AG04450 (cell line): ENCODE data around the gene TSPOAP1. TPM values are rescaled to one million over a fixed set of nuclear protein-coding genes. Genes with fewer than 3 reads are reported as not detected.

Source experiments
- CTCF ChIA-PET: fragments of 300-600, 350-600 bp; formaldehyde crosslinking; extraction: SDS; loops from one replicate; lab custom pipeline; 2022; ENCODE audit warnings: antibody characterized with exemption, inconsistent platforms; lab: Charles Lee
- POLR2A ChIA-PET: fragments of 350-600 bp; formaldehyde crosslinking; extraction: SDS; loops from one replicate; lab custom pipeline; 2021; ENCODE audit warnings: antibody characterized with exemption, inconsistent platforms; lab: Yijun Ruan, JAX
- DNase-seq: peaks from one replicate; pipeline ENCODE4 v3.0.0-alpha.2; 2011; ENCODE audit warnings: low read depth, low spot score
- H3K27ac ChIP-seq: one replicate; pipeline ENCODE4 v1.5.1; 2012; ENCODE audit warnings: low read depth, low read length, control low read depth
- H3K27me3 ChIP-seq: one replicate; pipeline ENCODE4 v1.6.0; 2012; ENCODE audit warnings: low read length; ENCODE audit not compliant: control insufficient read depth, insufficient read depth
- H3K4me3 ChIP-seq: 2 replicates; pipeline ENCODE4 v1.5.1; 2011; ENCODE audit warnings: mild to moderate bottlenecking, low read depth, low read length, control low read depth
- H3K9me3 ChIP-seq: 2 replicates; pipeline ENCODE4 v1.5.1; 2012; ENCODE audit warnings: low read length; ENCODE audit not compliant: control insufficient read depth, insufficient read depth
- CTCF ChIP-seq: IDR thresholded peaks from 2 replicates; pipeline ENCODE4 v1.5.1; 2011; ENCODE audit warnings: low read depth, low read length, control low read depth, inconsistent platforms
- polyA plus RNA-seq: library from polyadenylated mRNA; depleted of rRNA; stranded (reverse); fragments of >200 nt; gene quantifications from 2 replicates; pipeline ENCODE4 v1.2.3, GENCODE V29; 2011

The TSPOAP1 gene
- polyA plus RNA-seq, 1 experiment = 1.7 TPM

GRCh38 chr17:58324409-58325288 lies 3.9 kb downstream of the TSPOAP1 start:
- peaks cover 2% of the 10 kb centered on the region for H3K27me3 ChIP-seq
- peak overlapping the region; percentile 11 for H3K27ac ChIP-seq
- H3K4me3 ChIP-seq = peak overlapping the region; percentile 67
- CTCF ChIA-PET = interaction anchor here (1.0 kb wide), 1 partner anchor 12 kb away, joined by 3 read pairs; no protein-coding TSS in a partner anchor
- no peaks in the 10 kb centered on the region; the same call in 1 of the 2 replicates for H3K9me3 ChIP-seq
- no peak for DNase-seq
- POLR2A ChIA-PET = interaction anchor here (0.9 to 1.4 kb wide), 3 partner anchors 20 to 27 kb away, joined by 3 read pairs; partner anchors contain the start of gene SUPT4H1
- no peak for TF ChIP-seq CTCF

- ChIA-PET POLR2A (interaction anchor here (0.9 kb wide), 2 partner anchors 20 to 28 kb away, joined by 3 read pairs; partner anchors contain the start of gene SUPT4H1), CTCF (interaction anchor here (1.5 kb wide), 1 partner anchor 74 kb away, joined by 3 read pairs; no protein-coding TSS in a partner anchor)
- Histone ChIP-seq H3K9me3 (no peaks in the 10 kb centered on the region; the same call in 1 of the 2 replicates), H3K27ac (no peak overlapping the region), H3K27me3 (peaks cover 2% of the 10 kb centered on the region), H3K4me3 (peak overlapping the region; percentile 52)
- no peak for DNase-seq
- no peak for TF ChIP-seq CTCF
Observed at GRCh38 chr17:58324056-58324408, 4.6 kb downstream of the TSPOAP1 start.

GRCh38 chr17:58323366-58324055 lies 5.1 kb downstream of the TSPOAP1 start:
- DNase-seq = no peak
- Histone ChIP-seq H3K27ac (no peak overlapping the region), H3K9me3 (no peaks in the 10 kb centered on the region; the same call in 1 of the 2 replicates), H3K27me3 (peaks cover 2% of the 10 kb centered on the region), H3K4me3 (peak overlapping the region; percentile 52; the same call in 1 of the 2 replicates)
- CTCF ChIA-PET = interaction anchor here (1.5 kb wide), 1 partner anchor 74 kb away, joined by 3 read pairs; no protein-coding TSS in a partner anchor
- no peak for TF ChIP-seq CTCF
- POLR2A ChIA-PET = interaction anchor here (0.9 to 1.7 kb wide), 2 partner anchors 21 to 29 kb away, joined by 3 to 7 read pairs; partner anchors contain the start of gene SUPT4H1

GRCh38 chr17:58322581-58323185 lies 5.9 kb downstream of the TSPOAP1 start:
- no peaks in the 10 kb centered on the region for H3K9me3 ChIP-seq
- no peak overlapping the region for H3K27ac ChIP-seq
- no peak for DNase-seq
- no peak for TF ChIP-seq CTCF
- H3K27me3 ChIP-seq = peaks cover 2% of the 10 kb centered on the region
- no peak overlapping the region for H3K4me3 ChIP-seq
- POLR2A ChIA-PET = interaction anchor here (1.7 kb wide), 1 partner anchor 30 kb away, joined by 7 read pairs; the partner anchor contains the start of gene SUPT4H1
- CTCF ChIA-PET = interaction anchor here (1.1 to 1.5 kb wide), 2 partner anchors 73 to 95 kb away, joined by 3 to 4 read pairs; partner anchors contain the start of gene RNF43
